ENCODE measurements around the gene DNAAF6.
"Not testable (repeated sequence)": the region's sequence is repeated elsewhere in the genome, so short reads cannot be mapped to it uniquely, and the experiment has no call there.

Gene DNAAF6

GRCh38 chrX:107205770-107206696 lies at the start of gene DNAAF6, which contains the start of gene NUP62CL:
TSS of gene DNAAF6 (plus strand) at chrX:107206611. CDS start at chrX:107212876, 6,265 bp downstream.
TSS of gene NUP62CL (minus strand) at chrX:107206433. CDS start at chrX:107175146, 31,287 bp downstream.
- FAIRE-seq: no peak

- not testable (repeated sequence) for FAIRE-seq
Observed at GRCh38 chrX:107157618-107158017, 48.8 kb upstream of the DNAAF6 start.

- no peak for FAIRE-seq
Observed at GRCh38 chrX:107167163-107167921, 39.1 kb upstream of the DNAAF6 start.

- FAIRE-seq: no peak
Observed at GRCh38 chrX:107168257-107168656, 38.2 kb upstream of the DNAAF6 start.

GRCh38 chrX:107168712-107169111 lies 37.7 kb upstream of the DNAAF6 start:
- no peak for FAIRE-seq

- no peak for FAIRE-seq
Observed at GRCh38 chrX:107171369-107172102, 34.9 kb upstream of the DNAAF6 start.

GRCh38 chrX:107197319-107197718 lies 9.1 kb upstream of the DNAAF6 start:
- no peak for FAIRE-seq

- not testable (repeated sequence) for FAIRE-seq
Observed at GRCh38 chrX:107198074-107198473, 8.3 kb upstream of the DNAAF6 start.

- FAIRE-seq: no peak
Observed at GRCh38 chrX:107199491-107199890, 6.9 kb upstream of the DNAAF6 start.

GRCh38 chrX:107204068-107204605 lies 2.3 kb upstream of the DNAAF6 start:
- no peak for FAIRE-seq

GRCh38 chrX:107206697-107207065 lies 270 bp downstream of the DNAAF6 start:
- FAIRE-seq: no peak

- FAIRE-seq: no peak
Observed at GRCh38 chrX:107207089-107207488, 678 bp downstream of the DNAAF6 start.

- FAIRE-seq: no peak
Observed at GRCh38 chrX:107207943-107208342, 1.5 kb downstream of the DNAAF6 start.

GRCh38 chrX:107213477-107213876 lies 7.1 kb downstream of the DNAAF6 start:
- no peak for FAIRE-seq

- no peak for FAIRE-seq
Observed at GRCh38 chrX:107226757-107227156, 20.3 kb downstream of the DNAAF6 start.

GRCh38 chrX:107227780-107228485 lies 21.5 kb downstream of the DNAAF6 start:
- no peak for FAIRE-seq

GRCh38 chrX:107228486-107228819 lies 22.0 kb downstream of the DNAAF6 start:
- no peak for FAIRE-seq

GRCh38 chrX:107272431-107272921 lies 66.1 kb downstream of the DNAAF6 start:
- FAIRE-seq: no peak

- FAIRE-seq: no peak
Observed at GRCh38 chrX:107273795-107274194, 67.4 kb downstream of the DNAAF6 start.

- FAIRE-seq: no peak
Observed at GRCh38 chrX:107288676-107289075, 82.3 kb downstream of the DNAAF6 start.

- FAIRE-seq: no peak
Observed at GRCh38 chrX:107290019-107290418, 83.6 kb downstream of the DNAAF6 start.

- FAIRE-seq: no peak
Observed at GRCh38 chrX:107293056-107293455, 86.6 kb downstream of the DNAAF6 start.
